SH-SY5Y (cell line): Measurements from ENCODE around the gene SYT17.

Experiments
- GATA2 ChIP-seq: IDR thresholded peaks from 2 replicates; pipeline ENCODE4 v1.6.1; 2011; ENCODE audit warnings: mild to moderate bottlenecking, low read depth, low read length
- GATA3 ChIP-seq: IDR thresholded peaks from 2 replicates; pipeline ENCODE4 v1.6.1; 2011; ENCODE audit warnings: low read depth, mild to moderate bottlenecking, low read length, moderate library complexity

SYT17 gene

GRCh38 chr16:19196871-19197270, 28.8 kb downstream of the SYT17 start:
- TF ChIP-seq GATA3 (no peak), GATA2 (no peak)

- TF ChIP-seq GATA2 (no peak), GATA3 (no peak)
These were observed 35.4 kb downstream of the SYT17 start for GRCh38 chr16:19203374-19203966.

GRCh38 chr16:19210280-19210924, 42.4 kb downstream of the SYT17 start:
- no peak for TF ChIP-seq GATA2
- no peak for TF ChIP-seq GATA3

DNA sequence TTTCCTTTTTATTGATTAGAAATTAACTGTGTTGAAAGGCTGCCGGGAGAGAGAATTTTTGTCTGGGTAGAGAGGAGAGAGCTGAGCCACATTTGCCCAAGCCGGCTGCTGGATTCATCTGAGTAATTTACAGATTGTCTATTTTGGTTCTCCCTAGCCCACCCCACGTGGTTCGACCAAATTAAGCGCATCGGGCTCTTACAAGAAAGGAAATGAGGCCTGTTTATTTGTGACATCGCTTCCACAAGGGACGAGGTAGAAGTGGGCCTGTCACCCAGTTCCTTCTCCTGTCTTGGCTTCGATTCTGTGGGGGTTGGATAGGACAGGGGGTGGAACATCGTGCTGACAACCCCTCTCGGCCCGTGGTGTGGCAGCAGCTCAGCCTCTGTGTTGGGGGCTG, 42.9 kb downstream of the SYT17 start:
- TF ChIP-seq GATA2 = no peak

DNA sequence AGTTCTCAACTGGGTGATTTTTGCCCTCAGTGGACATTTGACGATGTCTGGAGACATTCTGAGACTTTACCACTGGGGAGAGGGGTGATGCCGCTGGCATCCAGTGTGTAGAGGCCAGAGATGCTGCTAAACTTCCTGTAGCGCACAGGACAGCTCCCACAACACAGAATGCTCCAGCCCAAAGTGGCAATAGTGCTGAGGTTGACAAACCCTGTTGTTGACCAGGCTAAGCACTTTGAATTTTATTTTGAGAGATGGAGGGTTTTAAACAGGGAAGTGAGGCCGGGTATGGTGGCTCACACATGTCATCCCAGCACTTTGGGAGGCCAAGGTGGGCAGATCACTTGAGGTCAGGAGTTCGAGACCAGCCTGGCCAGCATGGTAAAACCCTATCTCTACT, 44.0 kb downstream of the SYT17 start:
- TF ChIP-seq GATA3 (no peak), GATA2 (no peak)

GRCh38 chr16:19213885-19214284, 45.8 kb downstream of the SYT17 start:
- TF ChIP-seq GATA2 = no peak
- no peak for TF ChIP-seq GATA3

- TF ChIP-seq GATA3 (no peak), GATA2 (no peak)
These were observed 47.7 kb downstream of the SYT17 start for GRCh38 chr16:19215705-19216104.

DNA sequence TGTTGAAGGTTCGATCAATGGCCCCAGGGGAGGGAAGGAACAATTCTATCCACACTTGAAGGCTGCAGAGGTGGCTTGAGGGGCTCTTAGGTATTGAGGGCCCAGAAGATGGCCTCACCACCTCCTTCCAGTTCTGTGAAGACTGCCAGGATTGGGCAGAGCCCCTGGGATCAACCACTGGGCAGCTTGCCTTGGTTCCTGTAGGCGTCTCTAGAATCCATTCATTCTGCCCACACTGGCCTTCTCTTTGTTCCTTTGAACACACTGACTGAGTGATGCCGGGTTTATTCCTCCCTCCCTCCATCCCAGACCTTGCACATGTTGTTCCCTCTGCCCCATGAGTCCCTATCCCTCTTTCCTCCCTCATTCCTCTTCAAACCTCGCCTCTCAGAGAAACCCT, 50.5 kb downstream of the SYT17 start:
- TF ChIP-seq GATA3 (no peak), GATA2 (no peak)

- TF ChIP-seq GATA3 = no peak
- no peak for TF ChIP-seq GATA2
These were observed 51.8 kb downstream of the SYT17 start for GRCh38 chr16:19219836-19220235.

- TF ChIP-seq GATA2 (no peak), GATA3 (no peak)
These were observed 55.5 kb downstream of the SYT17 start for GRCh38 chr16:19223235-19224170.

DNA sequence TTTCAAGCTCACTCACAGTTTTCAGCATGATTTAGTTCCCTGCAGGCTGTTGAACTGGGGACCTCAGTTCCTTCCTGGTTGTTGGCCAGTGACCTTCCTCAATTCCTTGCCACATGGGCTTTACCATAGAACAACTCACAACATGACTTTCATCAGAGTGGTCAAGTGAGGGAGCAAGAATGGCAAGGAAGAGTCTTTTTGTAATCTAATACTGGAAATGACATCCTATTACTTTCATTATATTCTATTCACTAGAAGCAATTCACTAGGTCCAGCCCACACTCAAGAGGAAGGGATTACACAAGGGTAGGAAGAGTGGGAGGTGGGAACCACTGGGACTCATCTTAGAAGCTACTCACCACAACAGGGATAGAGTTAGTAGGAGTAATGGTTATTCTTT, 57.6 kb downstream of the SYT17 start:
- no peak for TF ChIP-seq GATA2
- no peak for TF ChIP-seq GATA3

DNA sequence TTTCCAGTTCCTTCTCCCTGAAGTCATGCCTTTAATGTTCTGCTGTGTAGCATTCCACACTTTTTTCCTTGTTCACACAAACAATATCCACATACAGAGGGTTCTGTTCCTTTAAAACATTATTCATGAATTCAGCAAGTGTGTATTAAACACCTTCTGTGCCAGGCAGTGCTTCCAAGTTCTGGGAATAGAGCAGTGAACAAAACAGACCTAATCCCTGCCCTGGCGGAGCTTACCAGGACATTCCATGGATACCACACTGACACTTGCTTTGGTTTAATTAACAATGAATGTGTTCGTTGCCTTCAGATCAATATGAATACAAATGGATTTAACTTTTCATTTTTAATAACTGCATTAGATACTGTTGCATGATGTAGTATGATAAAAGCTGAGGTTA, 59.6 kb downstream of the SYT17 start:
- TF ChIP-seq GATA2 = no peak

GRCh38 chr16:19228052-19228451, 60.0 kb downstream of the SYT17 start:
- TF ChIP-seq GATA3 (no peak), GATA2 (no peak)

DNA sequence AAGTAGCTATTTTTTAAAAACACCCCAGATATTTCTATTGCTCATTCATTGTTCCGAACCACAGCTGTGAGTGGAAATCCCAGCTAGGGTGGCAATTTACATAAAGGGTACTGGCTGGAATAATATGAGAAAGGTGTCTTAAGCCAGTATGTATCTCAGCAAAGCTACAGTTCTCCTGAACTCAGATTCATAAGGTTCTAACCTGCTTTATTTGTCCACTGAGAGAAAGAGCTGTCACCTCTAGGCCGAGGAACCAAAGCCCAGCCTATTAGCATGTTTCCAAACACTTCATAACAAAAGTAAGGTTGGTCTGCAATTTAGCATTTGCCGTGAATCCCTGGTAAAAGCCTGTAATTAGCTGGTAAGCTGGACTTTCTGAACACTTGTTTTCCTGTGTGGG, 60.5 kb downstream of the SYT17 start:
- TF ChIP-seq GATA3 = no peak
- no peak for TF ChIP-seq GATA2

DNA sequence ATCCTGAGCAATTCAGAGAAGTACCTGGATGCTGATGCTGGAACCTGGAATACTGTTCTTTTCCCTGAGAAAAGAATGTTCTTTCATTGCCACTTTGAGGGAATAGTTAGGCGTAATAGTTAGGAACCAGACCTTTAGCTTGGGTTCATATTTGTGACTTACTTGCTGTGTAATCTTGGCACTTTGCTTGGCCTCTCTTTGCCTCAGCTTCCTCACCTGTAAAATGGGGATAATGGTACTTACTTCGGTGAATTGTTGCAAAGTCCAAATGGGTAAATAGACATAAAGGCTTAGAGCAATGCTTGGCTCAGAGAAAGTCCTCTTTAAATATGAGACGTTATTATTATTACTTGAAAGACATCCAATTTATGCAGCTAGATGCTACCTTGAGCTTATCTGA, 62.5 kb downstream of the SYT17 start:
- no peak for TF ChIP-seq GATA2
- TF ChIP-seq GATA3 = no peak

DNA sequence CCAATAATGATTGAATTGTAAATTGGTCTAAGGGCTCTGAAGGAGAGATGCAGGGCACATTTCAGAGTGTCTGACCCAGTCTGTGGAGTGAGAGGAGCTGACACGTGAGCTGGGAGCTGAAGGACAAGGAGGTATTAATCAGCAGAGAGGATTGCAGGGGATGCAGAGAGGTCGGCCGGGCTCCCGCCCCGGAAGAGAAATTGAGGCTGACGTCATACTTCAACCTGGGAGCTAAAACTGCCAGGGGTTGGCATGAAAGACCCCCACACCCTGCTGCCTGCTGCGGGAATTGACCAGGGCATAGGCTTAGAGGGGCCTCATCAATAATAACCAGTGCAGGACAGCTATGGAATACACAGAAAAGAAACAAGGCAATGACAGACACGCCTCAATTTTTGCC, 63.8 kb downstream of the SYT17 start:
- TF ChIP-seq GATA2 = no peak
